Measurements from ENCODE around the gene DHRS4L2.
"Not testable (repeated sequence)": the region's sequence is repeated elsewhere in the genome, so short reads cannot be mapped to it uniquely, and the experiment has no call there.

DHRS4L2 gene

GRCh38 chr14:24020520-24020919, 31.8 kb downstream of the DHRS4L2 start:
- DNase-seq = not testable (repeated sequence)

DNA sequence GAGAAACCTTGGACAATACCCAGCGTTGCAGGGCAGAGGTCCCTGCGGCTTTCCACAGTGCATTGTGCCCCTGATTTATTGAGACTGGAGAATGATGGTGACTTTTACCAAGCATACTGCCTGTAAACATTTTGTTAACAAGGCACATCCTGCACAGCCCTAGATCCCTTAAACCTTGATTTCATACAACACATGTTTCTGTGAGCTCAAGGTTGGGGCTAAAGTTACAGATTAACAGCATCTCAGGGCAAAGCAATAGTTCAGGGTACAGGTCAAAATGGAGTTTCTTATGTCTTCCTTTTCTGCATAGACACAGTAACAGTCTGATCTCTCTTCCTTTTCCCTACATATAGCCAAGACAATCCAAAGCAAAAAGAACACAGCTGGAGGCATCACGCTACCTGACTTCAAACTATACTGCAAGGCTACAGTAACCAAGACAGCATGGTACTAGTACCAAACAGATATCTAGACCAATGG, 36.2 kb downstream of the DHRS4L2 start:
- DNase-seq = not testable (repeated sequence)

- not testable (repeated sequence) for DNase-seq
Measured at GRCh38 chr14:24029687-24030086, 41.0 kb downstream of the DHRS4L2 start.

GRCh38 chr14:24031331-24031730, 42.6 kb downstream of the DHRS4L2 start:
- DNase-seq = not testable (repeated sequence)

DNA sequence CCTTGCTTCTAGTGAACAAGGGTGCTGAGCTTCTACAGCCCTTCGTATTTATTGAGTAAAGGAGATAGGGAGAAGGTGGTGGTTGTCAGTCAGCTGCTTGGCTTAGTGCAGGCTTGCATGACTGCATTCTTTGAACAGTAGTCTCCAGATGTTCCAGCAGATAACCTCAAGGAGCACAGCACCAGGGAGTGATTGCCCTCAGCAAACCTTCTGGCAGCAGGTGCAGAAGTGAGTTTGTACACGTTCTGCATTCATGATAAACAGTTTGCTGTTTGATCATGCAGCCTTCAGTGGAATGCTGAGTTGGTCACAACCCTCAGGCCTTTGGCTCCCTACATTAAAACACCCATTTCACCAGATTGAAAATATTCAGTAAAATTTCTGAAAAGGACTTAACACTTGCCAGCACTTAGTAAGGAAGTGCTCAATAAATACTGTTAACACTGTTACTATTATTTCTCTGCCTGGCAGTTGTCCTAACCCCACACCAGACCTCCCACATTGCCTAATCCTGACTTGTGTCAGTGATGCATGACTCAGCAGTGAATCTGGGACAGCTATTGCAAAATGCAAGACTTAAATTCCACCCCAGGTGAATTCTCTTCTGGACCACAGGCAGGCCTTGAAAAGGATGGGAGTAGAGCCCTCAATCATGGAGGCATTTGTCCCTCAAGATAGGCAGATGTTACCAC, 44.1 kb downstream of the DHRS4L2 start:
- no peak for DNase-seq

GRCh38 chr14:24035769-24036168, 47.0 kb downstream of the DHRS4L2 start:
- DNase-seq = not testable (repeated sequence)

DNA sequence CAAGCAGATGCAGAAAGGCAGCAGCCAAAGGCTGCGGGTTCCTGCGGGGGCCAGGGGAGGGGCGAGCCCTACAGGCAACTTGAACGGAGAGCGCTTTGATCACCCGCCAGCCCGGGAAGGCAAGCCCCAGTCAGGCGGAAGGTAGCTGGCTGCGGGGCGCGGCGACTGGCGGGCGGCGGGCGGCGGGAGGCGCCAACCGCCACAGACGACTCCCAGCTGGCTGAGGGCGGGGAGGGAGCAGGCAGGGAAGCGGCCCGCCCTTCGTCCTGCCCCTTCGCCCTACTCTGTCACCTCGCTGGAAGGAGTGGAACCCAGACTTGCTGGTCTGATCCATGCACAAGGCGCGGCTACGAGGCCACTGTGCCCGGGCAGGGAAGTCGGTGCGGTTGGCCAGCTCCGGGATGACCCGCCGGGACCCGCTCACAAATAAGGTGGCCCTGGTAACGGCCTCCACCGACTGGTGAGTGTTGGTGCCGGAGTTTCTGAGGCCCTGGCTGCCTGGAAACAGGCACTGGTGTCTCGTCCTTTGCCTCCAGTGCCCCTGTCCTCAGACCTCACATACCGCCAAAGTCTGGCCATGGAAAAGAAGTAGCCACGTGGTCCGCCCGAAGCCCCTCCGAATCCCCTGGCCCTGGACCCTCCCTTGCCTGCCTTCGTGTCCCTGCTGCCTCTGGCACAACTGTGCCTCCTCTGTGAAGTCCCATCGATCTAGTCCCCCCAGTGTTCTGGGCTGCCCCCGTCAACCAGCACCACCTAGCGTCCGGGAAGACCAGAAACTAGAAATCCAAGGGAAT, 47.6 kb downstream of the DHRS4L2 start:
- peak; percentile 85 for DNase-seq

DNA sequence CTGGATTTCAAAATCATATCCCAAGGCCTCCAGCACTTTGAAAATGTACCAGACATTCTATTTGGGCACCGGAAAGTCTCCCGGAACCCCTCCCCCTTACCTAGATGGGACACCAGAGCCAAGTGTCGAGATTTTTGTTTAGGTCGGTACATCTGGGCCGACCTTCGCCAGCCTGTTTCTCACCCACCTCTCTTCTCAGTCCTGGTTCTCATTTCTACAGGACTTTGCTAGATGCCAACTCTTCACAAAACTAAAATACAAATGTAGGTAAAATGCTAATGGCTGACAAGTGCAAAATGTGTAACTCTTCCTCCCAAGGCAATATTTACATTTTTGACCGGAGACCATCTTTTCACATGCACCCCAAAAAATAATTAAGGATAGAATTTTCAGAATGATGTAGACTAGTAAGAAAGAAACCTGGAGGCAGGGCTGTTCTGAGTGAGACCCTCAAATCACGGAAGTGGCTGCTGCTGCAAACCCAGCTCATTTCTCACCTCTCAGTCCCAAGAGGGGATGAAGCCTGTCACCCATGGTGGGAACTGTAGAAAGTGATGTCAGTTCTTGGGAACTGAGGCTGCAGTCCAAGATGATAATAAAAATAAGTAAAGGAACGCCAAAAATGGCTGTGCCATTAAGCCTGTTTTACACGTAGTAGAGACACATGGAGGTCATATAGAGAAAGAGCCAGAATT, 48.4 kb downstream of the DHRS4L2 start:
- DNase-seq = not testable (repeated sequence)

GRCh38 chr14:24037658-24038037, 48.9 kb downstream of the DHRS4L2 start:
- DNase-seq = peak; percentile 46

DNA sequence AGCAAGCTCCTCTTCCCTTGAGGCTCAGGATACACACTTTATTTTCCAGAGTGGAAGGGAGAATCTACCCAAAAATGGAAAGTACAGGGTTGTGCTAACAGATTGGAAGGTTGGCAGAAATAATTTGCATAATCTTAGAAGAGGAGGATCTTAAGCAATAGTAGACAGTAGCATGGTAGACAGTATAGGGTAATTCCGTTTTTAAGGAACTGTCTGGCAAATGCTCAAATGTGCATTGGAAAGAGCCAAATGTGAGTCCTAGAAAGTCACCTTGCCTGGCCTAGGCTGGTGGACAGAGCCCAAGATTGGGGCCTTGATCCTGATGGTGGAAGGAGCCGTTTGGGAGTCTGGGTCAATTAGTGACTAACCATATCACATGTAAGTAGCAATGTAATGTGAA, 50.0 kb downstream of the DHRS4L2 start:
- DNase-seq = no peak

- no peak for DNase-seq
Measured at GRCh38 chr14:24040692-24041091, 52.0 kb downstream of the DHRS4L2 start.

DNA sequence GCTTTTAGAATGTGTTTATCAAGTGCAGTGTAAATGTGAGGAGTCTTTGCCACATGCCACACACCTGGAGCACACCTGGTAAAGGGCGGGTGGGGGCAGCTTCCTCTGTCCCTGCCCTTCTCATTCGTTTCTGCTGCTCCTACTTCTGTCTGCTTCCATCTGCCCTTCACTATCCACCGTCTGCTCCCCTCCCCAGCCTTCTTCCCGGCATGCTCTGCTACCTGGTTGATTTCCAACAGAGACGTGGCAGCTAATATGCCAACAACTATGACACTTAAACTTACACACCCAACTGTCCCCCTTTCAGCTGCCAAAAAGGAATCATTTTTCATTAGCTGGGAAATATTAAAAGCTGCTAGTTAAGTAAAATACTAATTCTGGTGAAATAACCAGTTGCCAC, 54.0 kb downstream of the DHRS4L2 start:
- peak; percentile 72 for DNase-seq

DNA sequence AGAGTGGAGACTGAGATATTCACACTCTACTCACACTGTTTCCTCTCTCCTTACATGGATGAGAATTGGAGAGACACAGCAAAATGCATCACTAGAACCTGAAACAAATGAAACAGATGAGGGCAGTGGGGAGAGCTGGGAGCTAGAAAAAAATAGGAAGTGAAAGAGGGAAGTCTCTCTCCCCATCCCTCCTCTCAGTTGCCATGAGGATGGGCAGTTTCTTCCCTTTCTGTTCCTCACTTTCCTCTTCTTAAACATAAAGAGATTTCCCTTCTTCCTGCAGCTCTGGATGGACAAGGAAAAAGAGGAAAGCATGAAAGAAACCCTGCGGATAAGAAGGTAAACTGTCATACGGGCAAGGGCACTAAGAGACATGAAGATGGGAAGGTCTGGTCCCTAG, 60.3 kb downstream of the DHRS4L2 start:
- not testable (repeated sequence) for DNase-seq

GRCh38 chr14:24050753-24051152, 62.0 kb downstream of the DHRS4L2 start:
- DNase-seq = not testable (repeated sequence)

DNA sequence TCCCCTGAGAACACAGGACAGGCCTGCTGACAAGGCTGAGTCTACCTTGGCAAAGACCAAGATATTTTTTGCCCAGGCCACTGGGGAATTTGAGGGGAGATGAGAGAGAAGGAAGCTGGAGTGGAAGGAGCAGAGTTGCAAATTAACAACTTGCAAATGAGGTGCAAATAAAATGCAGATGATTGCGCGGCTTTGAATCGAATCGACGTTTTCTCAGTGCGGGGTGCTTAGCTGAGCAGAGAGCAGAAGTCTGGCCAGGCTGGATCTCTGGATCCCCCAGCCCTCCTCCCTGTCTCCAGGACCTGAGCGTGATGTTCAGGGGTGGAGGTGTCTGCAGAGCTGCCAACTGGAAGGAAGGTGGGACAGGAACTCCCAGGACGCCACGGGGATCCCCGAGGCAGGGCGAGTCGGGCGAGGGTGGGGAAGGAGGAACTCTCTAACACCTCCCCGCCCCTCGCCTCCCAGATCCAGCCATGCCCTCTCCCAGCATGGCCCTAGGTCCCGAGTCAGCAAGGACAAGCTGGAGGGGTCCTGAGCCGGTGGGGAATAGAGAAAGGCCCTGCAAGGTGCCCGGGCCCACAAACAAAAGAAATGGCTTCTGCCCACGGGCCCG, 62.6 kb downstream of the DHRS4L2 start:
- no peak for DNase-seq

GRCh38 chr14:24051789-24052655, 63.3 kb downstream of the DHRS4L2 start, which contains the start of gene CARMIL3:
TSS of gene CARMIL3 (plus strand) at chr14:24052009. CDS start at chr14:24052154, 145 bp downstream.
- DNase-seq = peak; percentile 55

DNA sequence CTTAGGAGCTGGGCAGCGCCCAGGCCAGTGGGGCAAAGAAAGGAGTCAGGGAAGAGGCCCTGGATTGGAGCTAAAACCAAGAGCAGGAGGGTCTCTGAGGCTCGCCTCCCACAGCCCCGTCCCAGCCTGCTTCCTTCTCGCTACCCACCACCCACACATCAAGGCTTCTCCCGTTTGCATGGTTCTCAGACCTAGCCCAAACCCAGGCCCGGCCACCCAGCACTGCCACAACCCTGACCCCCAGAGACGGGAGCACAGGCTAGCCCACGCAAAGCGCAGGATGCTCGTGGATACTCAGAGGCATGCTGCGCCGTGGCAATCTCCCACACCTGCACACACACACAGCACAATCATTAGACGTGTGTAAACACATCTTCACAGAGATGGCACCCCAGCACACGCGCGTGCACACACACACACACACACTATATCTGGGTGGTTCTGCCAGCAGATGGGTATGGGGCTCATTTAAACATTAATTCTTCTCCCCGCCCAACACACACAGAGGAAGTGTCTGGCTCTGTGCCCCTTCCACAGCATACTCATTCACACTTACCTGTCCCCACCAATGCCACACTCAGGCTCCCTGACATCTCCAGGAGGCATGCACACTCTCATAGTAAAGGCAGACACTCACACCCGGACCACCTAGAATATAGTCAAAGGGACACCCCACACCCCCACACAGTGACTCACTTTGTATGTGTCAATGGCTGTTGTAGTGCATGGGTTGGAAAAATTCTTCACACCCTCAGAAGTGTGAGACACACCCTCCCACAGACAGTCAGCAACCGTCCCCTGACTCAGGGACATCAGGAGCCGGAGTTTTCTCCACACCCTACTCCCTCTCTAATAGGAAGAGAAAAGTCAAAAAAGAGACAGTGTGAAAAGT, 64.2 kb downstream of the DHRS4L2 start:
- no peak for DNase-seq

- no peak for DNase-seq
Measured at GRCh38 chr14:24053548-24054323, 65.0 kb downstream of the DHRS4L2 start.

- no peak for DNase-seq
Measured at GRCh38 chr14:24054324-24054641, 65.6 kb downstream of the DHRS4L2 start.

DNA sequence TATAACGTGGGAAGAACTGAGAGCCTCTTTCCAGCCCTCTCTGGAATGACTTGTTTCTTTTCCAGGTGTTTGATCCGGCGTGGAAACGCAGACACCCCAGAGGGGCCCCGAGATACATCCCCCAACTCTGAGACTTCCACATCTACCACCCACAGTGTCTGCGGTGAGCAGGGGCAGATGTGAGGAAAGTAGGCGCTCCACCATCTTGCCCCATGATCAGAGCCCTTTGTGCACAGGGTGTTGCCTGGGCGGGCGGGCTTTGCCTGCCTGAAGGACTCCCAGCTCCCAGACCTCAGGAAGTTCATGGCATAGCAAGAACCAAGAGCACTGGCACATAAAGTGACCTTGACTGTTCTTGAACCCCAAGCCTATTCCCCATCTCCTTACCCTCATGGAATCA, 65.9 kb downstream of the DHRS4L2 start:
- no peak for DNase-seq

All from NCI-H446 treated with DMSO at 0.1 percent for 48 hours (cell line).